AG10803 (cell line): Measurements from ENCODE around the gene MON2.

Experiments
- DNase-seq: peaks from one replicate; pipeline ENCODE4 v3.0.0; 2010; ENCODE audit warnings: low read depth
- H3K4me3 ChIP-seq: 2 replicates; pipeline ENCODE4 v1.5.1; 2011; ENCODE audit warnings: mild to moderate bottlenecking, low read length, control low read depth
- CTCF ChIP-seq: conservative IDR thresholded peaks from 2 replicates; pipeline ENCODE4 v1.5.1; 2011; ENCODE audit warnings: mild to moderate bottlenecking, low read length, control low read depth, inconsistent platforms

The MON2 gene

DNA sequence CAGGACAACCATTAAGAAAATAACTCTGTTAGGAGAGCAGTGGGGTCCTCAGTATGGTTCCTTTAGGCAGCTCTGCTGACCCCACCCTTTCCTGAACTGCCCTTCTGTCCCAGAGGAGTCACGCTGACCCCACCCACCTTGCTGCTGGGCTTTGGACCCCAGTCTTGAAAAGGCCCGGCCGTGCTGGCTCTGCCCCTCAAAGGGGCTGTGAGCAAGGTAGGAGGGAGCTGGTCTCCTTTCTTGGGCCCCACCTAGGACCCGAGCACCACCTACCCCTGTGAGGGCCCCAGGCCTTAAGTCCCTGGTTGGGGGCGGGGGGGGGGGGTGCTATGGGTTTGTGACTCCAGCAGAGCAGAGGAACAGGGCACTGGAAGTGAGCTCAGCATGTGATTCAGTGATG lies 171.1 kb downstream of the MON2 start:
- DNase-seq, result no peak
- no peak overlapping the region for H3K4me3 ChIP-seq
- no peak for TF ChIP-seq CTCF

DNA sequence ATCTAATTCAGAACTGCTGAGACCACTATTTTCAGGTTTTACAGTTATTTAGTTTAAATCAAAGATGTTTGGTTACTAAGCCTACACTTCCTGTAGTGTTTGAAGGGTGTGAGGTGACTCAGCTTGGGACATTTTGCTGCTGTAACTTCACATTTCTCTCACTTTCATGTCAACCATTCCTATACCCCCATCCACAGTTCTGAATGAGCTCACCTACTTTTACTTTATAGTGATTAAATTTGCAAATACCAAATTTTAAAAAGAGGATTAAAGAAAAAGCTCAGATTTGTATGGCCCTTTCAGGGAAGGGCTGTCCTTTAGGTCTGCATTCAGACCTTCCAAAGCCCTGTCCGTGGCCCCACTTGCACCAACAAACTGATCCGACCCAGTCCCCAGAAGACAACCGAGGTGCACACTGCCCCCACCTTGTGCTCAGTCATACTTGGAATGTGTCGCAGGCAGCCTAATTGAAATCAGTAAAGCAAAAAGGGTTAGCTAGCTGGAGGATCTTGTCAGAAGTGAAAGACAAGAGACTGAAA lies 174.4 kb downstream of the MON2 start:
- no peak overlapping the region for H3K4me3 ChIP-seq
- peak; percentile 64 for DNase-seq
- TF ChIP-seq CTCF, result no peak

DNA sequence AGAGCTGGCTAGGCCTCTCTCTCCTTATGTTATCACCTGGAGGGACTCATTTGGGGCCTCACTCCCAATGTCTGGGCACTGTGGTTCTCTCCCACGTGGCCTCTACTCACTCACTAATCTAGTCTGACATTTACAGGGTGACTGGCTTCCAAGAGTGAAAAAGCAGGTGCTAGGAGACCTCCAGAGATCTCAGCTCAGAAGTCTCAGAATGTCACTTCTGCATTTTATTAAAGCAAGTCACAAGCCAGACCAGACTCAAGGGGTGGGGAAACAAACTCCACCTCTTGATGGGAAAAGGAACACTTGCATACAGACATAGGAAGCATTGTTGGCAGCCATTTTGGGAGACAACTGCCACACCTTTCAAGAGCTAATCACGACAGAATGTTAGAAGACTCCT lies 175.9 kb downstream of the MON2 start:
- H3K4me3 ChIP-seq, result no peak overlapping the region
- DNase-seq, result no peak
- TF ChIP-seq CTCF, result no peak

- H3K4me3 ChIP-seq, result no peak overlapping the region
- TF ChIP-seq CTCF, result no peak
- DNase-seq, result peak; percentile 50
Measured at GRCh38 chr12:62643486-62643885, 176.9 kb downstream of the MON2 start.

DNA sequence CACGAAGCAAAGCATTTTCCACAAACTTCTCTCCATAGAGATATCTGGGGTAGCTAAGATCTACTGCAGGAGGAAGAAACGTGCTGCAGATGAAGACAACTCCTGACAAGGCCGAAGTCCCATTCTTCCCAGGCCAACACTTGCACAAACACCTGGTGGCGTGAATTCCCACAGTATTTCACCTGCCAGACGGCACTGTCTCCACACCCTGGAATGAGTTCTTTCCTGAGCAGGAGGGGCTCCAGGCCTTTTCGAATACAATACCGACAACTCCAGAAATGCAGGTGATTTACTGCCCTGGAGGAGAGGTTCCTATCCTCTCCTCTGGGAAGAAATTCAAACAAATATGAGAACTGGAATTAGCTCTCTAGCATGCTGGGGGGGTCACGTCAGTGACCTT lies 179.9 kb downstream of the MON2 start:
- no peak for TF ChIP-seq CTCF
- no peak overlapping the region for H3K4me3 ChIP-seq
- no peak for DNase-seq

DNA sequence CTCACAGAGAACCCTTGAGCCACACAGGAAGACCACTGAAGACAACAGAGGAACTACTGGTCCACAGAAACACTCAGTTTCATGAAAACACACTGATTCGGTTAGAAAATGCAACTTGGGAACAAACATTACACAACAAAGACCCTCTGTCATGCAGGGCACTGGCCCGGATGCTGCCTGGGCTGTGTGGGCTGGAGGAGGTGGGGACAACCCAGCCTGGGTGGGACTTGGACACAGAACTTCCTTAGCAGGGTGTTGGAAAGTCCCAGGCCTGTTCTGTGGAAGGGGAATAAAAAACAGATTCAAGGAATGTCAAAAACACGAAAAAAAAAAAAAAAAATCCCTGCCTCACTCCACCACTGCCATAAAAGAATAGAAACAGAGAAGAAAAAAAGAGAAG lies 181.0 kb downstream of the MON2 start:
- DNase-seq, result peak; percentile 46
- no peak for TF ChIP-seq CTCF
- no peak overlapping the region for H3K4me3 ChIP-seq

- no peak overlapping the region for H3K4me3 ChIP-seq
- no peak for TF ChIP-seq CTCF
- no peak for DNase-seq
Measured at GRCh38 chr12:62649412-62650138, 182.9 kb downstream of the MON2 start.
